Mucosa of rectum (tissue), 2 donors: ENCODE results near the gene OASL.

Experiments used
- H3K27ac ChIP-seq, 2 donors: one replicate each; pipeline ENCODE4 v1.7.0; 2013; ENCODE audit warnings: inconsistent platforms in 2 of 2, low read depth in 2 of 2, low read length in 2 of 2
- H3K27me3 ChIP-seq, 2 donors: one replicate each; pipeline ENCODE4 v1.7.0; 2013; ENCODE audit warnings: low read length in 2 of 2; ENCODE audit not compliant: control insufficient read depth in 2 of 2, insufficient read depth in 2 of 2
- H3K36me3 ChIP-seq, 2 donors: one replicate each; pipeline ENCODE4 v1.7.0; 2013; ENCODE audit warnings: low read length in 2 of 2; ENCODE audit not compliant: control insufficient read depth in 2 of 2, insufficient read depth in 2 of 2
- H3K4me1 ChIP-seq, 2 donors: one replicate each; pipeline ENCODE4 v1.7.0; 2013; ENCODE audit warnings: low read length in 2 of 2, mild to moderate bottlenecking in 1 of 2; ENCODE audit not compliant: control insufficient read depth in 2 of 2, insufficient read depth in 2 of 2
- H3K4me3 ChIP-seq, 2 donors: one replicate each; pipeline ENCODE4 v1.7.0; 2013; ENCODE audit warnings: low read length in 2 of 2
- H3K9ac ChIP-seq, 2 donors: one replicate each; pipeline ENCODE4 v1.7.0; 2013; ENCODE audit warnings: low read length in 2 of 2, low read depth in 1 of 2, mild to moderate bottlenecking in 1 of 2
- H3K9me3 ChIP-seq, 2 donors: one replicate each; pipeline ENCODE4 v1.7.0; 2013; ENCODE audit warnings: low read length in 2 of 2; ENCODE audit not compliant: control insufficient read depth in 2 of 2
- donor health status: healthy.
- donor health status: Normal muscosa, but diverticular disease.

The OASL gene

DNA sequence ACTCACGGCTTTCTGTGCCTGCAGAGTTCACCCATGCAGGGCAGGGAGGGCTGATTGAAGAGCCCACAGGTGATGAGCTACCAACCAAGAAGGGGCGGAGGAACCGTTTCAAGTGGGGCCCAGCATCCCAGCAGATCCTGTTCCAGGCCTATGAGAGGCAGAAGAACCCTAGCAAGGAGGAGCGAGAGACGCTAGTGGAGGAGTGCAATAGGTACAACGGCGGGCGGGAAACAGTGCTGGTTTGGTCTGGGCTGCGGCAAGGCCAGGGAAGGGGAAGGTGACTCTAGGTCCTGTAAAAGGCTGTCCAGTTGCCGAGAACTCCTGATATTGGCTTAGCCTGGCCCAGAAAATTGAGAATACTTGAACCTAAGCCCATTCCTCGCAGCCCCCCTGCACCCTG lies 45.5 kb downstream of the OASL start:
- no peak overlapping the region for H3K27ac ChIP-seq
- H3K4me3 ChIP-seq = no peak overlapping the region
- no peak overlapping the region for H3K9ac ChIP-seq
- H3K9me3 ChIP-seq = no peaks in the 10 kb centered on the region
- H3K27me3 ChIP-seq = no peaks in the 10 kb centered on the region
- H3K4me1 ChIP-seq = no peaks in the 10 kb centered on the region
- H3K36me3 ChIP-seq = peaks cover 41% of the 10 kb centered on the region in 2 donors

GRCh38 chr12:120992989-120993388 lies 46.1 kb downstream of the OASL start:
- Histone ChIP-seq H3K27me3 (no peaks in the 10 kb centered on the region), H3K36me3 (peaks cover 40 to 42% of the 10 kb centered on the region in 2 donors), H3K27ac (no peak overlapping the region), H3K4me3 (no peak overlapping the region), H3K9ac (no peak overlapping the region), H3K4me1 (no peaks in the 10 kb centered on the region), H3K9me3 (no peaks in the 10 kb centered on the region)

DNA sequence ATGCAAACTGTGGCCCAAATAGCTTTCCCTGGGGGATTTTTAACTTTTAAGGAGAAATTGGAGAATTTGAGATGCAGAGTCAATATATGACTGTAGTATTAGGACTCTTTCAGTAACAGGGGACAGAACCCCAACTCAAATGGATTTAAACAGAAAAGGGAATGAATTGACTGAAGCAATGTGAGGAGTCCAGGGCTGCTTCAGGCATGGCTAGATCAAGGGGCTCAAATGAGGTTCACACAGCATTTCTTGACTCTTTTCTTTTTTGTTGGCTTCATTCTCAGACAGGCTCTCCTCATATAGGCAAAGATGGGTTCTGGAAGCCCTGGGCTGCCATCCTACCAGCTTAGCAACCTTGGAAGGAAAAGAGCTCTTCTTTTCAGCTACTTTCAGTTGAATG lies 47.1 kb downstream of the OASL start:
- peaks cover 36 to 40% of the 10 kb centered on the region in 2 donors for H3K36me3 ChIP-seq
- H3K4me1 ChIP-seq = no peaks in the 10 kb centered on the region
- no peak overlapping the region for H3K4me3 ChIP-seq
- H3K9me3 ChIP-seq = no peaks in the 10 kb centered on the region
- H3K27me3 ChIP-seq = no peaks in the 10 kb centered on the region
- H3K27ac ChIP-seq = no peak overlapping the region
- H3K9ac ChIP-seq = no peak overlapping the region

DNA sequence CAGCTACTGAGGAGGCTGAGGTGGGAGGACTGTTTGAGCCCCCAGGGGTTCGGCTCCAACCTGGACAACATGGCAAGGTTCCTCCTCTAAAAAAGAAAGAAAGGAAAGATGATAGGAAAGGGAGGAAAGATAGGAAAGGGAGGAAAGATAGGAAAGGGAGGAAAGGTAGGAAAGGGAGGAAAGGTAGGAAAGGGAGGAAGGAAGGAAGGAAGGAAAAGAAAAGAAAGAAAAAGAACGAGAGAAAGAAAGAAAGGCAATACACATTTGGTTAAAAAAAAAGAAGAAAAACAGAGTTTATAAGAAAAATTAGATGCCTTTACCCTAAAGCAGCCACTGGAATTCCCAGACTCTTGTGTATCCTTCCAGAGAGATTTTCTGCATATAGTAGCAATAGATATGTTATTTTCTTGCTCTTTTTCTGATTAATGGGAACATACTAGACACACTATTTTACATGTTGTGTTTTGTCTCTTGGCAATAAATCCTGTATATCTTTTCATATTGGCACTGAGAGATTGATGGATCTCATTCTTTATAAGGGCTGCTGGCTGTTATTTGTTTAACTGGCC lies 48.5 kb downstream of the OASL start:
- Histone ChIP-seq H3K9ac (no peak overlapping the region), H3K27ac (no peak overlapping the region), H3K27me3 (no peaks in the 10 kb centered on the region), H3K4me3 (no peak overlapping the region), H3K36me3 (peaks cover 29 to 34% of the 10 kb centered on the region in 2 donors), H3K9me3 (no peaks in the 10 kb centered on the region), H3K4me1 (peaks cover 0 to 3% of the 10 kb centered on the region in 2 donors)

- Histone ChIP-seq H3K4me1 (peaks cover 4 to 8% of the 10 kb centered on the region in 2 donors), H3K36me3 (peaks cover 21 to 26% of the 10 kb centered on the region in 2 donors), H3K9me3 (no peaks in the 10 kb centered on the region), H3K27me3 (no peaks in the 10 kb centered on the region), H3K27ac (no peak overlapping the region), H3K9ac (no peak overlapping the region), H3K4me3 (no peak overlapping the region)
These were observed 49.4 kb downstream of the OASL start for GRCh38 chr12:120989687-120990086.

GRCh38 chr12:120988658-120989057 lies 50.4 kb downstream of the OASL start:
- no peak overlapping the region for H3K4me3 ChIP-seq
- no peaks in the 10 kb centered on the region for H3K27me3 ChIP-seq
- H3K4me1 ChIP-seq = peaks cover 8 to 17% of the 10 kb centered on the region in 2 donors
- no peak overlapping the region for H3K9ac ChIP-seq
- H3K27ac ChIP-seq = no peak overlapping the region
- no peaks in the 10 kb centered on the region for H3K9me3 ChIP-seq
- H3K36me3 ChIP-seq = peaks cover 13 to 16% of the 10 kb centered on the region in 2 donors

GRCh38 chr12:120988234-120988633 lies 50.8 kb downstream of the OASL start:
- peaks cover 10 to 15% of the 10 kb centered on the region in 2 donors for H3K36me3 ChIP-seq

DNA sequence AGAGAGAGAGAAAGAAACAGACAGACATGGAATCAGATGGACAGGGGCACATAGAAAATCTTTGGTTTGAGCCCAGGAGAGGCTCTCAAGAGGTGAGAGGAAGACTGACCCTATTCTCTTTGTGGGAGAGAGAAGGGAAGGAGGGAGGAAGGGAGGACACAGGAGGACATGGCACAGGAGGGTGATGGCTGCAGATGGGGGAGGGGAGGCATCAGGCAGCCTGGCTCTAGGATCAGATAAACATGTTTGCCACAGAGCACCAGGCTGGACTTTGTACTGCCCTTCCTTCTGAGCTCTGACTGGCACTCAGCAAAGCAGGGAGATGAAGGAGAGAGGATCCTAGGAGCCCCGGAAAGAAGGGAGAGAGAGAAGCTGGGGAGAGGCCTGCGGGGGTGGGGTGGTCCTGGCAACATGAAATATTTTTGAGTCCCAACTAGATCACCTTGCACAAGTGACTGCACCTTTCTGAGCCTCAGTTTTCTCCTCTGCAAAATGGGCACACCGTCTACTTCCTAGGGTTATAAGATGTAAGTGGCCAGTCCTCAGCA lies 54.6 kb downstream of the OASL start:
- no peaks in the 10 kb centered on the region for H3K27me3 ChIP-seq
- no peaks in the 10 kb centered on the region for H3K9me3 ChIP-seq
- peak overlapping the region; percentile 82 to 85 for H3K27ac ChIP-seq
- peaks cover 5 to 8% of the 10 kb centered on the region in 2 donors for H3K36me3 ChIP-seq
- H3K9ac ChIP-seq = peak overlapping the region in 1 of 2 donors; percentile 30
- peak overlapping the region; percentile 41 to 43 for H3K4me3 ChIP-seq
- peaks cover 17 to 36% of the 10 kb centered on the region in 2 donors for H3K4me1 ChIP-seq

More at GRCh38 chr12:120988234-120988633, 50.8 kb downstream of the OASL start:
- no peak overlapping the region for H3K4me3 ChIP-seq
- H3K4me1 ChIP-seq = peaks cover 10 to 20% of the 10 kb centered on the region in 2 donors
- H3K9ac ChIP-seq = no peak overlapping the region
- H3K9me3 ChIP-seq = no peaks in the 10 kb centered on the region
- H3K27ac ChIP-seq = no peak overlapping the region
- no peaks in the 10 kb centered on the region for H3K27me3 ChIP-seq

DNA sequence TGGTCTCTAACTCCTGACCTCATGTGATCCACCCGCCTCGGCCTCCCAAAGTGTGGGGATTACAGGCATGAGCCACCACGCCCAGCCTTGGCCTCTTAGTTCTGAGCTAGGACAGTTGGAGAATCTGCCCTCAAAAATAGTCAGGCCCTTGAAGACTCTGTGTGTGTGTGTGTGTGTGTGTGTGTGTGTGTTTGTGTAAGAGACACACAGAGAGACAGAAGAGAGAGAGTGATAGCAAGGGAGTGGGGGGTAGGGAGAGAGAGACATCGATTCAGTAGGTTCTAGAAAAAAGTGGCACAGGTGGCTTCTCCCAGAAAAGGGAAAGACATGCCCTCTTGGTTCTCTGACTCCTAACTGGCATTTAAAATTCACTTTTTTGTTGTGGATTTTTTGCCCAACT lies 55.3 kb downstream of the OASL start:
- H3K9me3 ChIP-seq = no peaks in the 10 kb centered on the region
- no peak overlapping the region for H3K4me3 ChIP-seq
- peaks cover 3 to 4% of the 10 kb centered on the region in 2 donors for H3K36me3 ChIP-seq
- no peaks in the 10 kb centered on the region for H3K27me3 ChIP-seq
- H3K9ac ChIP-seq = peak overlapping the region; percentile 17 to 30
- peak overlapping the region; percentile 82 to 85 for H3K27ac ChIP-seq
- peaks cover 17 to 36% of the 10 kb centered on the region in 2 donors for H3K4me1 ChIP-seq

DNA sequence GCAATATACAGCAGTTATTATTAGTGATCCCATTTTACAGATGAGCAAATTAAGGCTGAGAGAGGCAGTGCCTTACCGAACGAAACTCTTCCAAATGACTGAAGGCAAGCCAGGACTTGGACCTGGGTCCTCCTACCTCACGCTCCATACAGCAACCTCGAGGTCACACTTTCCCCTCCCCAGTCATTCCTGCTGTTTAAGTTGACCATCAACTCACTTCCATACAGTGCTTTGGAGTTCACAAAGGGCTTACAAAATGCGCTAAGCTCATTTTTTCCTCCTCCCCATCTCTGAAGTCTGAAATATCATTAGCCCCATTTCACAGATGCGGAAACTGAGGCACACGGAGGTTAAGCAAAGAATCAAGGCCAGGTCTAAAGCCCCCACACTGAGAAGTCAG lies 56.4 kb downstream of the OASL start:
- Histone ChIP-seq H3K9ac (no peak overlapping the region), H3K9me3 (no peaks in the 10 kb centered on the region), H3K27ac (peak overlapping the region; percentile 29 to 82), H3K36me3 (no peaks in the 10 kb centered on the region), H3K4me3 (no peak overlapping the region), H3K4me1 (peaks cover 17 to 41% of the 10 kb centered on the region in 2 donors), H3K27me3 (no peaks in the 10 kb centered on the region)
